Right renal pelvis (tissue), 4 donors: Measurements from ENCODE around the gene PCDHA2. TPM values are rescaled to one million over a fixed set of nuclear protein-coding genes. Genes with fewer than 3 reads are reported as not detected.
"Not testable (repeated sequence)": the region's sequence is repeated elsewhere in the genome, so short reads cannot be mapped to it uniquely, and the experiment has no call there.

ENCODE experiments used
- DNase-seq, 4 donors: peaks; one replicate each; pipeline ENCODE4 v3.0.0-alpha.2; 2013; ENCODE audit warnings: low read depth in 4 of 4, low spot score in 3 of 4, missing footprints in 1 of 4
- polyA plus RNA-seq, 4 donors: library from polyadenylated mRNA; unstranded; fragments of 120-200 nt; gene quantifications; one replicate each; pipeline ENCODE4 v1.2.1, GENCODE V29; 2013; ENCODE audit not compliant: insufficient read length in 4 of 4

PCDHA2 gene
- polyA plus RNA-seq = under 1 TPM; 0.13 to 0.30 (median 0.25) TPM

DNA sequence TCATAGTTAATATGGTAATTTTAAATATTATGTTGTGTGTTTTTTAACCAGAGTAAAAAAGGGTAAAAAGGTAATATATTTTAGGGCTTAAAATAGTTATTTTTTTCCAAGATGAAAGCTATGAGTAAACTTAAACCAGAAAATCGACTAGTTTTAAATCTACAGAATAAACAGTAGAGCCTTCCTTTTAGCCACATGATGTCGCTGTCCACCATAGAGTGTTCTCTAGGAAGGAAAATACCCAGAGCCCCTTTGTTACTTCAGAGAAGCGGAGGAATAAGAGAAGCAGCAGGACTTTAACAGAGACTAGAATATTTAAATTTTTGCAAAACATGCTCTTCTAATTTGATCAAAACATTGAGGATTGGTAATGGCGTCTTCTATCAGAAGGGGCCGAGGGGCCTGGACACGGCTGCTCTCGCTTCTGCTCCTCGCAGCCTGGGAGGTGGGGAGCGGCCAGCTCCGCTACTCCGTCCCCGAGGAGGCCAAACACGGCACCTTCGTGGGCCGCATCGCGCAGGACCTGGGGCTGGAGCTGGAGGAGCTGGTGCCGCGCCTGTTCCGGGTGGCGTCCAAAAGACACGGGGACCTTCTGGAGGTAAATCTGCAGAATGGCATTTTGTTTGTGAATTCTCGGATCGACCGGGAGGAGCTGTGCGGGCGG lies at the start of gene PCDHA2:
TSS of gene PCDHA2 (plus strand) at position 258 of the 664 bp plus-strand sequence.
- no peak for DNase-seq

DNA sequence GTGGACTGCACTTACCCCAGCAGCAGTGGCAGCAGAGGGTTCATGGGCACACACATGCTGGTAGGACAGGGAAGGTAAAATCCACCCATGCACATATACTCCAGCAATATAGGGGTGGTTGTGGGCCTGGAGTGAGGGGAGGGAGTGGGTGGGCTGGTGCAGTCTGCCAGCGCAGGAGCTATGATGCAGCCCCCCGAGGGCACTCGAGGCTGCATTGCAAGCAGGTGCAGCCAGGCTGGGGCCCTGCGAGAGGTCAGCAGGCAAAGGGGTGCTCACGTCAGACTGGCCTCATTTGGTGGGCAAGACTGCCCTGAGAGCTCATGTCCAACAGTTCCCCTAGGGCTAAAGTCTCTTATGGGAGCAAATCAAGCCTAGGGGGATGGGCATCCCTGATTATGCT lies 41.1 kb upstream of the PCDHA2 start:
- DNase-seq = no peak

DNA sequence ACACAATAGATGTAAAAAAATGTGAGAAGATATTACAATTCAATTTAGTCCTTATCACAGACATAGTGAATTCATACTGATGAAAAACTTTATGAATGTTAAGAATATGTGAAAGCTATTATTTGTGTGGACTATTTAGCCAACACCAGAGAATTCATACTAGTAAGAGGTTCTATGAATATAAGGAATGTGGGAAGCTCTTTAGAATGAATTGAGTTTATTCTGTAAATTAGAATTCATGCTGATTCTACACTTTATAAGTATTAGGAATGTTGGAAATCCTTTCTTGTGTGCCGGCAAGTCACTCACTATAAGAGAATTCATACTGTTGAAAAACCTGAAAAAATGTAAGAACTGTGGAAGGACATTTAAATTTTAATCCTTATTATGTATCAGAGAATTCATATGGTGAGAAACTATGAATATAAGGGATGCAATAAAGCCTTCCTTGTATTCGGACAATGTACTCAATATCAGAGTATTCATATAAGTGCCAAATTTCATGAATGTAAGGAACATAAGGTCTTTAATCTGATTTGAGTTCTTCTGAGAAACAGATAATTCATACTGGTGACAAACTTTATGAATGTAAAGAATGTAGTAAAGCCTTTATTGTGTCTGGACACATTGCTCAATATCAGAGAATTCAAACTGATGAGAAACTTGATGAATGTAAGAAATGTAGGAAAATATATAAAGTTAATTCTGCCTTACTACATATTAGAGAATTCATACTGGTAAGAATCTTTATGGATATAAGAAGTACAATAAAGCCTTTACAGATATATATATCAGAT lies 30.3 kb upstream of the PCDHA2 start:
- DNase-seq = no peak

DNA sequence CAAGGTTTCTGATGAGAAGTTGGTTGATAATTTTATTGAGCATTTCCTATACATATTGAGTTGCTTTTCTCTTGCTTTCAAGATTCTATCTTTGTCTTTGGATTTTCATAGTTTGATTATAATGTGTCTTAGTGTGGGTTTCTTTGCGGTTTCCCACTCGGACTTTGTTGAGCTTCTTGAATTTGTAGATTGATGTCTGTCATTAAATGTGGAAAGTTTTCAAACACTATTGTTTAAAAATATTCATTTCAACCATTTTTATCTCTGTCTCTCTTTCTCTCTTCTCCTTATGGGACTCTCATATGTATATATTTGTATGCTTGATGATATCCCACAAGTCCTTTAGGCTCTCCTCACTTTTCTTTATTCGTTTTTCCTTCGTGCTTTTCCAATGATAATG lies 27.2 kb upstream of the PCDHA2 start:
- DNase-seq = no peak

DNA sequence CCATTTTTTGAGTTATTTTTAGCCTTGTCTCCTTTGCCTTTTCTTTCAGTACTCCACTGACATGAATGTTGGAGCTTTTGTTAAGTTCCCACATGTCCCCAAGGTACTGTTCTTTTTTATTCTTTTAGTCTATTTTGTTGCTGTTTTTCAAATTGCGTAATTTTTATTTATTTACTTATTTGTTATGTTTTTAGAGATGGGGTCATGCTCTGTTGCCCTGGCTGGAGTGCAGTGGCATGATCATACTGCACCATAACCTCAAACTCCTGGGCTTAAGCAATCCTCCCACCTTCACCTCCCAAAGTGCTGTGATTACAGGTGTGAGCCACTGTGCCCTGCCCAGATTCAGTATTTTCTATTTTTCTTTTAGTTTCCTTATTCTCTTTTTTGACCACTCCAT lies 14.1 kb upstream of the PCDHA2 start:
- no peak for DNase-seq

DNA sequence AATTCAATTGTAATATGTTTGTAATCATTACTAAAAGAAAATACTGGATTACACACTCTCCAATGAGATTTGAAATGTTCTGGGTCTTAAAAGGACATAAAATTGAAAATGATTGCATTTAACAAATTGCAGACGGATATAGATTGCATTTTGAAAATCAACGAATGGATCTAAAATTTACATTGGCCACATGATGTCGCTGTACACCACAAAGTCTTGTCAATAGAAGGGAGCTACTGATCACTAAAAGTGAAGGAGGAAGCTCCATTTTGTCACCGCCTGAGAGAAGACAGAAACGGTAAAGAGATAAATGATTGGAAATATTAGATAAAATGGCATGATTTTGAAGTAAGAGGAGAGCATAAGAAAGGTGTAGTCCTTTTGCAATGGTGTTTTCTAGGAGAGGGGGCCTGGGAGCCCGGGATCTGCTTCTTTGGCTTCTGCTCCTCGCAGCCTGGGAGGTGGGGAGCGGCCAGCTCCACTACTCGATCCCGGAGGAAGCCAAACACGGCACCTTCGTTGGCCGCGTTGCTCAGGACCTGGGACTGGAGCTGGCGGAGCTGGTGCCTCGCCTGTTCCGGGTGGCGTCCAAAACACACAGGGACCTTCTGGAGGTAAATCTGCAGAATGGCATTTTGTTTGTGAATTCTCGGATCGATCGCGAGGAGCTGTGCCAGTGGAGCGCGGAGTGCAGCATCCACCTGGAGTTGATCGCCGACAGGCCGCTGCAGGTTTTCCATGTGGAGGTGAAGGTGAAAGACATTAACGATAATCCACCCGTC lies 8.6 kb upstream of the PCDHA2 start, which contains the start of gene PCDHA1:
TSS of gene PCDHA1 (plus strand) at position 236 of the 782 bp plus-strand sequence.
- no peak for DNase-seq

DNA sequence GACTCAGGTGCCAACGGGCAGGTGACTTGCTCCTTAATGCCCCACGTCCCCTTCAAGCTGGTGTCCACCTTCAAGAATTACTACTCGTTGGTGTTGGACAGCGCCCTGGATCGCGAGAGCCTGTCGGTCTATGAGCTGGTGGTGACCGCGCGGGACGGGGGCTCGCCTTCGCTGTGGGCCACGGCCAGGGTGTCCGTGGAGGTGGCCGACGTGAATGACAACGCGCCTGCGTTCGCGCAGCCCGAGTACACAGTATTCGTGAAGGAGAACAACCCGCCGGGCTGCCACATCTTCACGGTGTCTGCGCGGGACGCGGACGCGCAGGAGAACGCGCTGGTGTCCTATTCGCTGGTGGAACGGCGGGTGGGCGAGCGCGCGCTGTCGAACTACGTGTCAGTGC lies 7.2 kb upstream of the PCDHA2 start:
- DNase-seq = not testable (repeated sequence)

DNA sequence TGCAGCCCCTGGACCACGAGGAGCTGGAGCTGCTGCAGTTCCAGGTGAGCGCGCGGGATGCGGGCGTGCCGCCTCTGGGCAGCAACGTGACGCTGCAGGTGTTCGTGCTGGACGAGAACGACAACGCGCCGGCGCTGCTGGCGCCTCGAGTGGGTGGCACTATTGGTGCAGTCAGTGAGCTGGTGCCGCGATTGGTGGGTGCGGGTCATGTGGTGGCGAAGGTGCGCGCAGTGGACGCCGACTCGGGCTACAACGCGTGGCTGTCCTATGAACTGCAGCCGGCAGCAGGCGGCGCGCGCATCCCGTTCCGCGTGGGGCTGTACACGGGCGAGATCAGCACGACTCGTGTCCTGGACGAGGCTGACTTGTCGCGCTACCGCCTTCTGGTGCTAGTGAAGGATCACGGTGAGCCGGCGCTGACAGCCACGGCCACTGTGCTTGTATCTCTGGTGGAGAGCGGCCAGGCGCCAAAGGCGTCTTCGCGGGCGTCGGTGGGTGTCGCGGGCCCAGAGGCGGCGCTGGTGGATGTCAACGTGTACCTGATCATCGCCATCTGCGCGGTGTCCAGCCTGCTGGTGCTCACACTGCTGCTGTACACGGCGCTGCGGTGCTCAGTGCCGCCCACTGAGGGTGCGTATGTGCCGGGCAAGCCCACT lies 6.7 kb upstream of the PCDHA2 start:
- DNase-seq = not testable (repeated sequence)

DNA sequence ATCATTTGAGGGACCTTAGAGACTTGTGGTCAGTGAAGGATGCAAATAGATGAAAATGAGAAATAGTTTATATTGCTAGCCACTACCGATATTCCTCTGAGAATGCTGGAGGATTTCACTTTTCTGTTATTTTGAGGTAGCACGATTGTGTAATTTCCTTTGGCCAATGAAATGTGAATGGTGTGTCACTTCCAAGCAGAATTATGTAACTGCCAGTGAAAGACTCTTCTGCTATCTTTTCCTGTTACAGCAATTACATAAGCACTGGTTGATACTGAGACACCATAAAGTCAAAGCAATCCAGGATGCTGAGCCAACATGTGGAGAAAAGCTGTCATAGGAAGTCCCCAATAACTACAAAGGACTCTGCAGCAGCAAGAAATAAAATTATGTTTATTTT lies 3.6 kb upstream of the PCDHA2 start:
- no peak for DNase-seq

DNA sequence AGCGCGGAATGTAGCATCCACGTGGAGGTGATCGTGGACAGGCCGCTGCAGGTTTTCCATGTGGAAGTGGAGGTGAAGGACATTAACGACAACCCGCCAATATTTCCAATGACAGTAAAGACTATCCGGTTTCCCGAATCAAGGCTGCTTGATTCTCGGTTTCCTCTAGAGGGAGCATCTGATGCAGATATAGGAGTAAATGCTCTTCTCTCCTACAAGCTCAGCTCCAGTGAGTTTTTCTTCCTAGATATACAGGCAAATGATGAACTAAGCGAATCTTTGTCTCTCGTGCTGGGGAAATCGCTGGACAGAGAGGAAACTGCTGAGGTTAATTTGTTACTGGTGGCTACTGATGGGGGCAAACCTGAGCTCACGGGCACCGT lies 598 bp downstream of the PCDHA2 start:
- DNase-seq = no peak

DNA sequence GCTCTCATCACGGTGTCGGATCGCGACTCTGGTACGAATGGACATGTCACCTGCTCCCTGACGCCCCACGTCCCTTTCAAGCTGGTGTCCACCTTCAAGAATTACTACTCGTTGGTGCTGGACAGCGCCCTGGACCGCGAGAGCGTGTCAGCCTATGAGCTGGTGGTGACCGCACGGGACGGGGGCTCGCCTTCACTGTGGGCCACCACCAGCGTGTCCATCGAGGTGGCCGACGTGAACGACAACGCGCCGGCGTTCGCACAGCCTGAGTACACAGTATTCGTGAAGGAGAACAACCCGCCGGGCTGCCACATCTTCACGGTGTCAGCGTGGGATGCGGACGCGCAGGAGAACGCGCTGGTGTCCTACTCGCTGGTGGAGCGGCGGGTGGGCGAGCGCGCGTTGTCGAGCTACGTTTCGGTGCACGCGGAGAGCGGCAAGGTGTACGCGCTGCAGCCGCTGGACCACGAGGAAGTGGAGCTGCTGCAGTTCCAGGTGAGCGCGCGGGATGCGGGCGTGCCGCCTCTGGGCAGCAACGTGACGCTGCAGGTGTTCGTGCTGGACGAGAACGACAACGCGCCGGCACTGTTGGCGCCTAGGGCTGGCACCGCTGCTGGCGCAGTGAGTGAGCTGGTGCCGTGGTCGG lies 1.5 kb downstream of the PCDHA2 start:
- not testable (repeated sequence) for DNase-seq

DNA sequence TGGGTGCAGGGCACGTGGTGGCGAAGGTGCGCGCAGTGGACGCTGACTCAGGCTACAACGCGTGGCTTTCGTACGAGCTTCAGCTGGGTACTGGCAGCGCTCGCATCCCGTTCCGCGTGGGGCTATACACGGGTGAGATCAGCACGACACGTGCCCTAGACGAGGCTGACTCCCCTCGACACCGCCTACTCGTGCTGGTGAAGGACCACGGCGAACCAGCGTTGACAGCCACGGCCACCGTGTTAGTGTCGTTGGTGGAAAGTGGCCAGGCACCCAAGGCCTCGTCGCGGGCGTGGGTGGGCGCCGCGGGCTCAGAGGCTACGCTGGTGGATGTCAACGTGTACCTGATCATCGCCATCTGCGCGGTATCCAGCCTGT lies 2.1 kb downstream of the PCDHA2 start:
- no peak for DNase-seq

DNA sequence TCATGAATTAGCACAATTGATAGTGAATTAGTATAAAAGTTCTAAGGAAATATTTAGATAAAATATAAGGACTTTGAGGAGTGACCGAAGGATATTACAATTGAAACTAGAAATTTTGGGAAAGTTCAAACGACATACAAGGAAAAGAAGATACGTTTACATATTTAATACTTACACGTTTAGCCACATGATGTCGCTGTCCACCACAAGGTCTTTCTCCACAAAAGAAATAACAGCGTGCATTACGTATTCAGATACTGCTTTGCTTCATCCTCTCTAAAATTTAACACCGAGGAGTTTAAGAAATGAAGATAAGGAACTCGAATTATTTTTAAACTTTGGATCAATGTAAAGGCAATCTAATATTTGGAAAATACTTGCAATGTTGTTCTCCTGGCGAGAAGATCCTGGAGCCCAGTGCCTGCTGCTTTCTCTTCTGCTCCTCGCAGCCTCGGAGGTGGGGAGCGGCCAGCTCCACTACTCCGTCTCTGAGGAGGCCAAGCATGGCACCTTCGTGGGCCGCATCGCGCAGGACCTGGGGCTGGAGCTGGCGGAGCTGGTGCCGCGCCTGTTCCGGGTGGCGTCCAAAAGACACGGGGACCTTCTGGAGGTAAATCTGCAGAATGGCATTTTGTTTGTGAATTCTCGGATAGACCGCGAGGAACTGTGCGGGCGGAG lies 6.3 kb downstream of the PCDHA2 start, which contains the start of gene PCDHA3:
TSS of gene PCDHA3 (plus strand) at position 242 of the 678 bp plus-strand sequence.
- DNase-seq = no peak

DNA sequence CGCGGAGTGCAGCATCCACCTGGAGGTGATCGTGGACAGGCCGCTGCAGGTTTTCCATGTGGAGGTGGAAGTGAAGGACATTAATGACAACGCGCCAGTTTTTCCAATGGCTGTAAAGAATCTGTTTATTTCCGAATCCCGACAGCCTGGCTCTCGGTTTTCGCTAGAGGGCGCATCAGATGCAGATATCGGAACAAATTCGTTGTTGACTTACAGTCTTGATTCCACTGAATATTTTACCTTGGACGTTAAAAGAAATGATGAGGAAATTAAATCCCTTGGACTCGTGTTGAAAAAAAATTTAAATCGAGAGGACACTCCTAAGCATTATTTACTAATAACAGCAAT lies 6.8 kb downstream of the PCDHA2 start:
- DNase-seq = no peak

DNA sequence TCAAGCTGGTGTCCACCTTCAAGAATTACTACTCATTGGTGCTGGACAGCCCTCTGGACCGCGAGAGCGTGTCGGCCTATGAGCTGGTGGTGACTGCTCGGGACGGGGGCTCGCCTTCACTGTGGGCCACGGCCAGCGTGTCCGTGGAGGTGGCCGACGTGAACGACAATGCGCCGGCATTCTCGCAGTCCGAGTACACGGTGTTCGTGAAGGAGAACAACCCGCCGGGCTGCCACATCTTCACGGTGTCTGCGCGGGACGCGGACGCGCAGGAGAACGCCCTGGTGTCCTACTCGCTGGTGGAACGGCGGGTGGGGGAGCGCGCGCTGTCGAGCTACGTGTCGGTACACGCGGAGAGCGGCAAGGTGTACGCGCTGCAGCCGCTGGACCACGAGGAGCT lies 7.7 kb downstream of the PCDHA2 start:
- not testable (repeated sequence) for DNase-seq

DNA sequence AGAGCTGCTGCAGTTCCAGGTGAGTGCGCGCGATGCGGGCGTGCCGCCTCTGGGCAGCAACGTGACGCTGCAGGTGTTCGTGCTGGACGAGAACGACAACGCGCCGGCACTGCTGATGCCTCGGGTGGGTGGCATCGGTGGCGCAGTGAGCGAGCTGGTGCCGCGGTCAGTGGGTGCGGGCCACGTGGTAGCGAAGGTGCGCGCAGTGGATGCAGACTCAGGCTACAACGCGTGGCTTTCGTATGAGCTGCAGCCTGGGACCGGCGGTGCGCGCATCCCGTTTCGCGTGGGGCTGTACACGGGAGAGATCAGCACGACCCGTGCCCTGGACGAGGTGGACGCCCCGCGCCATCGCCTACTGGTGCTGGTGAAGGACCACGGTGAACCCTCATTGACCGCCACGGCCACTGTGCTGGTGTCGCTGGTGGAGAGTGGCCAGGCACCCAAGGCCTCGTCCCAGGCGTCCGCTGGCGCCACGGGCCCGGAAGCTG lies 8.2 kb downstream of the PCDHA2 start:
- no peak for DNase-seq

DNA sequence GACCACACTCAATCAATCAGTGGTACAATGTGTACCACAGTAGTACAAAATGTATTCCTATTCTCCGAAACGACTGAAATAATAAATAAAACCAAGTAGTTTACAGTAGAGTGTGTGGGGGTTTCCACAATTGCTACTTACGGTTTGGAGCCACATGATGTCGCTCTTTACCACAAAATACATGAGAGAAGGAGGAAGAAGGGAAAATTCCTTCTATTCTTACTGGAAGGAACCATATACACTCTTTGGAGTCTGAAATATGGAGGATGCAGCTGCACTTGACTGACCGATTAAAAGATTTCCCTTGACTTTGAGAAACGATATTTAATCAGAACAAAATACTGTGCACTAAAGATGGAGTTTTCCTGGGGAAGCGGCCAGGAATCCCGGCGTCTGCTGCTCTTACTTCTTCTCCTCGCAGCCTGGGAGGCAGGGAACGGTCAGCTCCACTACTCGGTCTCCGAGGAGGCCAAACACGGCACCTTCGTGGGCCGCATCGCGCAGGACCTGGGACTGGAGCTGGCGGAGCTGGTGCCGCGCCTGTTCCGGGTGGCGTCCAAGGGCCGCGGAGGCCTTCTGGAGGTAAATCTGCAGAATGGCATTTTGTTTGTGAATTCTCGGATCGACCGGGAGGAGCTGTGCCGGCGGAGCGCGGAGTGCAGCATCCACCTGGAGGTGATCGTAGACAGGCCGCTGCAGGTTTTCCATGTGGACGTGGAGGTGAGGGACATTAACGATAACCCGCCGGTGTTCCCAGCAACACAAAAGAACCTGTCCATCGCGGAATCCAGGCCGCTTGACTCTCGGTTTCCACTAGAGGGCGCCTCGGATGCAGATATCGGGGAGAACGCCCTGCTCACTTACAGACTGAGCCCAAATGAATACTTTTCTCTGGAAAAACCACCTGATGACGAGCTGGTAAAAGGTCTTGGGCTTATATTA lies 12.5 kb downstream of the PCDHA2 start, which contains the start of gene PCDHA4:
TSS of gene PCDHA4 (plus strand) at position 235 of the 942 bp plus-strand sequence.
- DNase-seq = no peak

DNA sequence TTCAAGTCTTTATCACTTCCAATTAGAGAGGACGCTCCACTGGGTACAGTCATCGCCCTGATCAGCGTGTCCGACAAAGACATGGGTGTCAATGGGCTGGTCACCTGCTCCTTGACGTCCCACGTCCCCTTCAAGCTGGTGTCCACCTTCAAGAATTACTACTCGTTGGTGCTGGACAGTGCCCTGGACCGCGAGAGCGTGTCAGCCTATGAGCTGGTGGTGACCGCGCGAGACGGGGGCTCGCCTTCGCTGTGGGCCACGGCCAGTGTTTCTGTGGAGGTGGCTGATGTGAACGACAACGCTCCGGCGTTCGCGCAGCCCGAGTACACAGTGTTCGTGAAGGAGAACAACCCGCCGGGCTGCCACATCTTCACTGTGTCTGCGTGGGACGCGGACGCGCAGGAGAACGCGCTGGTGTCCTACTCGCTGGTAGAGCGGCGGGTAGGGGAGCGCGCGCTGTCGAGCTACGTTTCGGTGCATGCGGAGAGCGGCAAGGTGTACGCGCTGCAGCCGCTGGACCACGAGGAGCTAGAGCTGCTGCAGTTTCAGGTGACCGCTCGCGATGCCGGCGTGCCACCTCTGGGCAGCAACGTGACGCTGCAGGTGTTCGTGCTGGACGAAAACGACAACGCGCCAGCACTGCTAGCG lies 13.7 kb downstream of the PCDHA2 start:
- DNase-seq = not testable (repeated sequence)
